Measurements from ENCODE around the gene LYPD6B. TPM values are rescaled to one million over a fixed set of nuclear protein-coding genes. Genes with fewer than 3 reads are reported as not detected.

LYPD6B gene
- polyA plus RNA-seq, 3 donors = not detected

- Histone ChIP-seq H4K20me1 (ENCODE audit: insufficient read depth, low read length) (no peaks in the 10 kb centered on the region), H3K4me3 (replicated peaks in 1 of 3; ENCODE audit: low read depth in 2 of 3, low read length in 3 of 3) (no peak overlapping the region), H3K27me3 (ENCODE audit: control insufficient read depth in 2 of 2, insufficient read depth in 2 of 2, low read length in 2 of 2) (no peaks in the 10 kb centered on the region), H3K9ac (ENCODE audit: insufficient read depth, low read length, poor library complexity, severe bottlenecking) (no peak overlapping the region), H3K36me3 (replicated peaks in 1 of 2; ENCODE audit: control insufficient read depth in 1 of 2, insufficient read depth in 2 of 2, low read length in 2 of 2) (no peaks in the 10 kb centered on the region), H3K9me3 (replicated peaks in 1 of 2; ENCODE audit: control insufficient read depth in 1 of 2, insufficient read depth in 1 of 2, low read length in 2 of 2) (no peaks in the 10 kb centered on the region), H3K79me2 (ENCODE audit: insufficient read depth, low read length) (no peaks in the 10 kb centered on the region), H3K4me2 (replicated peaks; ENCODE audit: extremely low read depth, low read length, poor library complexity, severe bottlenecking) (no peak overlapping the region), H3K4me1 (ENCODE audit: control insufficient read depth in 1 of 2, insufficient read depth in 2 of 2, low read length in 2 of 2) (no peaks in the 10 kb centered on the region), H3K27ac (ENCODE audit: low read depth in 1 of 2, low read length in 2 of 2) (no peak overlapping the region), H2AFZ (ENCODE audit: insufficient read depth, low read depth, low read length, poor library complexity, severe bottlenecking) (no peak overlapping the region)
- Mint-ChIP-seq H3K27ac (no peak overlapping the region), H3K27me3 (ENCODE audit: low read depth in 3 of 3) (peaks cover 2 to 5% (median 5%) of the 10 kb centered on the region in 3 donors), H3K9me3 (no peaks in the 10 kb centered on the region), H3K4me1 (no peaks in the 10 kb centered on the region), H3K36me3 (no peaks in the 10 kb centered on the region), H3K4me3 (no peak overlapping the region)
- no peak for TF ChIP-seq CTCF (IDR thresholded peaks at IDR 0.05)
- 90% methylated on average over 28 of the region's 31 CpGs for whole genome bisulfite sequencing (ENCODE audit: insufficient coverage)
- DNase-seq = no peak
- intact Hi-C loops (cut with micrococcal nuclease) = no loop called here
Measured at GRCh38 chr2:149009576-149010461, 28.7 kb upstream of the LYPD6B start.

- H3K79me2 ChIP-seq (ENCODE audit: insufficient read depth, low read length) = no peaks in the 10 kb centered on the region
- TF ChIP-seq CTCF (IDR thresholded peaks at IDR 0.05) = no peak
Measured at GRCh38 chr2:149012545-149012944, 26.0 kb upstream of the LYPD6B start.

More at GRCh38 chr2:149012545-149012944, 26.0 kb upstream of the LYPD6B start:
- Histone ChIP-seq H2AFZ (ENCODE audit: insufficient read depth, low read depth, low read length, poor library complexity, severe bottlenecking) (no peak overlapping the region), H3K36me3 (replicated peaks in 1 of 2; ENCODE audit: control insufficient read depth in 1 of 2, insufficient read depth in 2 of 2, low read length in 2 of 2) (no peaks in the 10 kb centered on the region), H3K4me1 (ENCODE audit: control insufficient read depth in 1 of 2, insufficient read depth in 2 of 2, low read length in 2 of 2) (no peaks in the 10 kb centered on the region), H3K9me3 (replicated peaks in 1 of 2; ENCODE audit: control insufficient read depth in 1 of 2, insufficient read depth in 1 of 2, low read length in 2 of 2) (no peaks in the 10 kb centered on the region), H4K20me1 (ENCODE audit: insufficient read depth, low read length) (no peaks in the 10 kb centered on the region), H3K9ac (ENCODE audit: insufficient read depth, low read length, poor library complexity, severe bottlenecking) (no peak overlapping the region), H3K27ac (ENCODE audit: low read depth in 1 of 2, low read length in 2 of 2) (no peak overlapping the region), H3K4me3 (replicated peaks in 1 of 3; ENCODE audit: low read depth in 2 of 3, low read length in 3 of 3) (no peak overlapping the region), H3K4me2 (replicated peaks; ENCODE audit: extremely low read depth, low read length, poor library complexity, severe bottlenecking) (no peak overlapping the region), H3K27me3 (ENCODE audit: control insufficient read depth in 2 of 2, insufficient read depth in 2 of 2, low read length in 2 of 2) (no peaks in the 10 kb centered on the region)
- H3K9me3 Mint-ChIP-seq = no peaks in the 10 kb centered on the region
- no peaks in the 10 kb centered on the region for H3K36me3 Mint-ChIP-seq
- intact Hi-C loops (cut with micrococcal nuclease) = no loop called here
- no peak overlapping the region for H3K4me3 Mint-ChIP-seq
- DNase-seq = no peak
- H3K4me1 Mint-ChIP-seq = peaks cover 8% of the 10 kb centered on the region
- 87% methylated on average over 3 of the region's 9 CpGs for WGBS (ENCODE audit: insufficient coverage)
- H3K27ac Mint-ChIP-seq = no peak overlapping the region
- H3K27me3 Mint-ChIP-seq (ENCODE audit: low read depth in 3 of 3) = peaks cover 2 to 9% (median 7%) of the 10 kb centered on the region in 3 donors
